Hematopoietic multipotent progenitor cell treated with erythropoietin and hydrocortisone succinate and interleukin-3 and kit ligand, for 17 days (in vitro differentiated cells): Measurements from ENCODE around the gene ELMO1.

ENCODE experiments used
- DNase-seq: peaks from one replicate; pipeline ENCODE4 v3.0.0-alpha.2; 2015; ENCODE audit warnings: low spot score

ELMO1 gene

DNA sequence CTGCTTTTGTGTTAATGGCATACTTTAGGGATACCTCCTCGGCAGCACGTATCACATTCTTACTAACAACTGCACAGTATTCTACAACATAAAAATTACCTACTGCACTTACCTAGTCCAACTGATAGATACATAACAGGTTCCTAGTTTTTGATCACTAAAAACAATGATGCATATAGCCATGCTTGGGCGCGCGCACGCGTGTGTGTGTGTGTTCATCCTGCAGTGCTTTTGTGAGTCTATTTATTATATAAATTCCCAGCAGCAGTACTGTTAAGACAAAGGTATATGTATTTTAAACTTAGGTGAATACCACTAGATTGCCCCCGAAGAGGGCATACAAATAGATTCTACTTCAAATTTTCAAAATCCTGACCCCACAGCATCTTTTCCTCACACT lies 181.4 kb downstream of the ELMO1 start:
- DNase-seq = no peak

DNA sequence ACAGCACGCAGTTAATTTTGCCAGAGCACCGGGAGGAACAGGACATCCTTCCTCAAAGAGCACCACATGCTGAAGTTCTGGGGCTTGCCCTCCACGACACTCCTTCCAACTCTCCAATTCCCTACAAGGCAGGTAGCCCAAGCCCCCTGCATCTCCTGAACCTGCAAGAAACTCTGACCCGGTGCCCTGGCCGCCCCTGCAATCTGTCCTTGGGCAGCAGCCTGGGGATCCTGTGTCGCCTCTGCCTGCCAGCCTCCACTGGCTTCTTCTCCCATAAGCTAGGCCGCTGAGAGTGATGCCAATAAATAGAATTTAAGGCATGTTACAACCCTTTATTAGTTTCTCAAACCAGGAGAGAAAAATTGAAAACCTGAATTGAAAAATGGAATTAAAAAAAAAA lies 182.8 kb downstream of the ELMO1 start:
- DNase-seq = no peak

DNA sequence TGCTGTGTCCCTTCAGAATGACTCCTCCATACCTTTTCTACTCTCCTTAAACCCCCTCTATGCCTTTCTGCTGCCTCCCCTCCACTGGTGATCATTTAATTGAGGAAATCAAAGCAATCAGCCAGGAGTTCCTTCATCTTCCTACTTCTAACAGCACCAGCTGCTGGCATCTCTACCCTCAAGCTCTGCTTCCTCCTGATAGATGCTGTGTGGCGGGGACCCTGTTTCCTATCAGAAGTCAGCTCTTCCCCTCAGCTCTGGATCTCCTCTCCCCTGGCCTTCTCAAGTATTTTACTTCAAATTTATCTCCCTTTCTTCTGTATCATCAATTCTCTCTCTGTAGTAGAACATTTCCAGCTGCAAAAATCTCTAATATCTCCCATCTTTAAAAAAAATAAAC lies 183.7 kb downstream of the ELMO1 start:
- DNase-seq = no peak

DNA sequence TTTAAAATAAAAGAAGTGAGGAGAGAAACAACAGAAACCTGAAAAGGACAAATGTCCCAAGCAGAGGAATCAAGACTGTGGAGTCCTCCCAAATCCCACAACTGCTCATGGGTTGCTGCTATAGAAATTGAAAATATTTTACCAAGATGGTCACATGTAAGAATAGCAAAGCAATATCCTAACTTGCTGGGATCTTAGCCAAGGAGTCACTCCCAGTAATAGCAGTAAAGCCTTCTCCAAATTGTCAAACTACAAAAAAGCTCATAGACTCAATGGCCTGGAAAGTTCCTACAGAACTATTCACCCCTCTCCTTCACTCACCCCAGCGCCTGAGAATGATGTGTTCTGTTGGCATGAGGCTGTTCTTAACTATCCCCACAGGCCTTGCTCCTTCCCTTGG lies 186.5 kb downstream of the ELMO1 start:
- DNase-seq = no peak

DNA sequence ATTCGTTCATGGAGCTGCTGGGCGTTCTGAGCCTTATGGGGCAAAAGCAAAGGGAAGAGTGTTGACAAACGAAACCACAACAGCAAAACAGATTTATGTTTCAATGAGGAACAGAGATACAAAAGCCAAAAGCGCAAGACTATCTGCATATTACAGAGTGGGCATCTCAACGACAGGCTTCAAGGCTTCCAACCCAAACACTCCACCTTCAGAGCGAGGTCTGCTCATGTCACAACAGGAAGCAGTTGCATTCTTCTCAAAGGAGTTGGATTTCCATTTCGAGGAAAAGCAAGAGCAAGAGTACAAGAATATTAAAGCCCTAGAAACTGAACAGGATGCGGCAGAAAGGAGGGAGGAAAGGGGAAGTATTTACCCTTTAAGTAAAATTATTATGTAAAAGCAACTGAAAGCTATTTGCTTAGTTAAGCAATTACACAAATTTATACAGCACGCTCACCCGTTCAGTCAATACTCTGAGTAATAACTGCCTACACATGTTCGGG lies 189.3 kb downstream of the ELMO1 start:
- DNase-seq = no peak

DNA sequence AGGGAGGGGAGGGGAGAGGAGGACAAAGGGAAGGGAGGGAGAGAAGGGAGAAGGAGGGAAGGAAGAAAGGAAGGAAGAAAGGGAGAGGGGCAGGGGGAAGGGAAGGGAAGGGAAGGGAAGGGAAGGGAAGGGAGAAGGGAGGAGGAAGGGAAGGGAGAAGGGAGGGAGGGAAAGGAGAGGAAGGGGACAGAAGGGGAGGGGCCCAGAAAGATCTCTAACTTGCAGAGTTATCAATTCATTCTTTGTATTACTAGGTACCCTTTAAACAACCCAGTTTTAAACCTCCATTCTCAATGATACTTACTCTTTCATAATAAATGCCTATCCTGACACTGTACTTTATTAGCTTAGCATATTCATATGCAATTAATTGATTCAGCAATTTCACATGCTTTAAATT lies 192.0 kb downstream of the ELMO1 start:
- no peak for DNase-seq

DNA sequence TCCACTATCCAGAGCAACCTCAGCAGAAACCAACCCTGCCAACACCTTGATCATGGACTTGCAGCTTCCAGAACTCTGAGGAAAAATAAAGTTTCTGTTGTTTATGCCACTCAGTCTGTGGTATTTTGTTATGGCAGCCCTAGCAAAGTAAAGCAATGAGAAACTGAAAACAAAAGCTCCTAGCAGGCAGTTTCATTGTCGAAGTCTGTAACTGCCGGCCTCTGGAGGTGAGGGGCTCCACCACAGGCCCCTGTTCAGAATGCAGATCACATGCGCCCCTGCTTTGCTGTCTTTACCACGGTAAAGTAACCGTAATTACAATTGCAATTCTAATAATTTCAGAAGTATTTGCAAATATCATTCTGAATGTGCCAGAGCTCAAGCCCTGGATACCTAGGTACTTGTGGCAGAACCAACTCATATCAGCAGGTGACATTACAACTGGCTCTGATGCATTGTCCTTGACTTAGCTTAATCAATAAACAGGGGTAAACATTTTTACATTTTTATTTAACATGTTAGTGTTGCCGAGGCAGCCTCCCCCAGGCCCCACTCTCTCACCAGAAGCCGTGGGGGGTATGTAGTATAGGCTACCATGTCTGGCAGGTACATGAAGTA lies 193.2 kb downstream of the ELMO1 start:
- DNase-seq = no peak

DNA sequence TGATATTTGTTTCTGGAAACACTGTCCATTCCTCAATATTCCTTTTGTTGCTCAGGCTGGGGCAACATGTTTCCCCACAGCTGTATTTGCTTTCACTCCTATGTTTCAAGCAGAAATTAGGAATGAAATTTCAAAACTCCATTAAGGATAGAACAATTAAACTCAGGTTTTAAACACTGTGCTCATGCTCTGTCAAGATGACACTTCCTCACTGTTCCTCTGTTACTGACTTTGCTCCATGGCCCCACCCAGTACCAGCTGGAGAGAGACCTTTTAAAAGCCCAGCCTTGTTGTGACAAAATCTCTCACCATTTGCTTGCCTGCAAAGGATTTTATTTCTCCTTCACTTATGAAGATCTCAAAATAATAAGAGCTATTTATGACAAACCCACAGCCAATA lies 197.4 kb downstream of the ELMO1 start:
- DNase-seq = no peak

DNA sequence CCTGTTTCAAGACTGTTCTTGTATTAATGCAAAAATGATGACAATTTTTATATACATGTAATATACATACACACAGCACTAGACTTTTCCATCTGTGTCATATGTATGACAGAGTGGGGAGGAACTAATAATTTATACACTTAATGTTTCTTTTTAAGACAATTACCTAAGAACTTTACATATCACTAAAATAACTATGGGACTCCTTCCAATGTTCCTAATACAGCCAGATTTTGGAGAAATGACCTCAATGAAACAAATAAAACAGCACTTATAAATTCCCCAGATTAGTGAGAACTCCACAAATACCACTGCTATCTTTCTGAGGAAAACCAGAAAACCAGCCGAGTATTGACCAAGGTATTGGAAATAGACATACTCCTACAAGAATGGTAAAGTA lies 199.4 kb downstream of the ELMO1 start:
- no peak for DNase-seq

DNA sequence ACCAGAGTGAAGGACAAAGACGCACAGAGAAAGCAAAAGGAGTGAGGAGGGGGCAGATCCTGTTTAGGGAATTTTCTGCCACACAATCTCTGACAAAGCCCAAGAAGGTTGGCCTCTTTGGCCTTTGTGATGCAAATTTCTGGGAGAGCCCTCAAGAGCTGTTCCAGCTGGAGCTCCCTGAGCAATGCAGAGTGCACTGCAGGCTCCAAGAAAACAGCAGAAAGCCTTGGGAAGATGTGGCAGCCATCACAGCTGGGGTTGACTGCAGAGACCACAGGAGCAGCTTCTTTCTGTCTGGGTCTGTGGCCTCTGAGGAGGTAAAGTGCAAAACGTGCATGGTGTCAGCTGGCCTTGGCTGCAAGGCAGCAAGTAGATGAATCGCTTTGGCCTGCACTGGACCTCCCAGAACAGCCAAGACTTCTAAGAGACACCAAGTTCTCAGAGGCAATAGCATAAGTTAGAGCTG lies 200.2 kb downstream of the ELMO1 start:
- DNase-seq = no peak

DNA sequence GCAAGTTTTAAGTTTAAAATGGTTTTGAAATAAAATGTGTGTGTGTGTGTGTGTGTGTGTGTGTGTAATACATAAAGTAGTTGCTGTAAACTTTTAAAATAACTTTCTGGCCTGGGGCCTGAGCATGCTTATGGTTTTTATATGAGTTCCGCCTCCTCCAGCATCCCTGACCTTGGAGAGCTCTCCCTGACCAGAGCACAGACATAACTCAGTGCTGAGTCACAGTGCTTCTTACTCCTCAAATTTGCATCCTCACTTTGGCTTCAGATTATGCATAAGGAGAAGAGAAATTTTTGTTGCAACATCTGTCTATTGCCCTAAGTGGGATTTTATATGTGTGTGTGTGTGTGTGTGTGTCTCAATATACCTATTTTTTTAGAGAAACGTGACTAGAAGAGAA lies 200.8 kb downstream of the ELMO1 start:
- no peak for DNase-seq

DNA sequence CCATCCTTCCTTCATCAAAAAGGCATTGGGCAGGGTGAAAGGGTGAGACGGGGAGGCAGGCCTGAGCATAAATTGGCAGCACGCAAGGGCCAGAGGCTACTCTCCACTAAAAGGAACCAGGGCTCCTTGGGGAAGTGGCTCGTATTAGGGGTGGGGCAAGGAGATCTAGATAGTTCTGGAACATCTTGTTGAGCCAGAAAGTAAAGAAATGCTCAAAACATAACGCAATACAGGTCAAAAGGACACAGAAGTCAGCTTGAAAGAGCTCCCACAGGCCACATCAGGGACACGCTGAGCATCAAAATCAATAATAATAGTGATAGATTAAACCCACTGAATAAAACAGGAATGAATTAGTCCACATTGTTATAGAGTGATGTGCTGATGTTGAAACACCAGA lies 203.1 kb downstream of the ELMO1 start:
- DNase-seq = no peak

DNA sequence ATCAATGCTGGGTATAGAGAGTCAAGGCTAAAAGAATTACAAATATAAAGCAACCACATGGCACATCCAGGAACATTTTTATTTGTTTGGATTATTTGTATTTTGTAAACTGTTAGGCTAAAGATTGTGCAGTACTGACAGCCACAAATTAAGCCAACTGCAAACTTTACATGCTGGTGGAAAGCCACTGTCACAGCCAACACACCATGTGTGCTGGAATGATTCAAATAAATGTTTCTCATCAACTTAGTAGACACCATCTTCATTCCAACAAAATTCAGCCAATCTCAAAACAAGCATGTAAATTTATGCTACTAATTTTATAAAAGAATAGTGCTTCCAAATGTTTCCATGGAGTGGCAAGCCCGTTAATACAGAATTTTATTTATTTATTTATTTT lies 211.8 kb downstream of the ELMO1 start:
- no peak for DNase-seq

DNA sequence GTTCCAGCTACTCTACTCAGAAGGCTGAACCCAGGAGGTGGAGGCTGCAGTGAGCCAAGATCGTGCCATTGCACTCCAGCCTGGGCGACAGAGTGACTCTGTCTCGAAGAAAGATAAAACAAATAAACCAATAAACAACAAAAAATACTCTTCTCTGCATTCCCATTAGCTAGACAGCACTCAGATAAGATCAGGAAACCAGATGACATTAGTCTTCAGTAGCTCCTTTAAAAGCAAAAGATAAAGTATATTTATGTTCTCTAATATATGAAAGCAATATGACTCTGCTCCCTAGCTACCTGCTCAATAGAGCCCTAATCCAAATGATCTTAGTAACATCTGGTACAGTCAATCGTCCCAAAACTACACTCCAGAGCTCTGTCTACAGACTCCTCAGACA lies 212.9 kb downstream of the ELMO1 start:
- DNase-seq = no peak

DNA sequence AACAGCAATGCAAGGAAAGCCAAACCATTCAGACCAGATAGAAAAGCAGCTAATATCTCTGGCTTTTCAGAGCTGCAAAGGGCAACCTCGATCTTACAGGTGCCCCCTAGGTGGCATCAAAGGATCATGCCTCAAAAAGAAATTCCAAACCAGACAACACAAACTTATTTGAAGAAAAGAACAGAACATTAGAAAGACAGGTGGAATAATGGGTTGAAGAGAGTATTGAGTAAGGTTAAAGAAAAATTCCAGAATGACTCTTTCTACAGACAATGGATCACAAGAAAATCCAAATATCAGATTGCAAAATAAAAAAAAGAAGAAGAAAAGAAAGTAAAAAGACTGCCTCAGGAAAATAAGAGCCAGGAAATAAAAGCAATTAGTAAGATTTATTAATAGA lies 213.7 kb downstream of the ELMO1 start:
- no peak for DNase-seq

DNA sequence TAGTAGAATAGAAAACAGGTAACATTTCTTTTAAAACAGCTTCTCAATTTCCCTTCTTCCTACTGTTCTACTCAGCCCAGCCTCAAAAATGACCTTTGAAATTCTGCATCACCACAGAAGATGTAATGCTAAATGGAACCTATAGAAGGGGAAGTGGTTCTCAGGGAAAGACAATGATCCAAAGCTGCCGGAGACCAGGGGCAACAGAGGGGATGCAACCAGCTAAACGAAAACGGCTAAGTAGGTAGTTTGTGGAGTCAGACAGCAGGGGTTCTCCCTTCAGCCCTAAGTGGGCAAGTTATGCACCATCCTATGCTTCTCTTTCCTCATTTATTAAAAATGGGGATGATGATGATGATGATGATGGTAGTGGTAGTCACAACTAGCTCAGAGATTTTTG lies 214.3 kb downstream of the ELMO1 start:
- DNase-seq = no peak

DNA sequence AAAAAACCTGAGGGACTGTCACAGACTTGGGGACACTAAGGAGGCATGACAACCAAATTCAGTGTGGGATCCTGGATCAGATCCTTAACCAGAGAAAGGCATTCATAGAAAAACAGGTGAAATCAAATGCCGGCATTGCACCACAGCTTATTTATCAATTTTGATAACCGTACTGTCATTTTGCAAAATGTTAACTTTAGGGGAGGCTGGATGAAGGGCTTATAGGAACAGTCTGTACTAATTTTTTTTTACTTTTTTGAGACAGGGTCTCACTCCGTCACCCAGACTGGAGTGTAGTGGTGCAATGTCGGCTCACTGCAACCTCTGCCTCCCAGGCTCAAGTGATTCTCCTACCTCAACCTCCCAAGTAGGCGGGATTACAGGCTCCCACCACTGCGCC lies 217.1 kb downstream of the ELMO1 start:
- DNase-seq = no peak

DNA sequence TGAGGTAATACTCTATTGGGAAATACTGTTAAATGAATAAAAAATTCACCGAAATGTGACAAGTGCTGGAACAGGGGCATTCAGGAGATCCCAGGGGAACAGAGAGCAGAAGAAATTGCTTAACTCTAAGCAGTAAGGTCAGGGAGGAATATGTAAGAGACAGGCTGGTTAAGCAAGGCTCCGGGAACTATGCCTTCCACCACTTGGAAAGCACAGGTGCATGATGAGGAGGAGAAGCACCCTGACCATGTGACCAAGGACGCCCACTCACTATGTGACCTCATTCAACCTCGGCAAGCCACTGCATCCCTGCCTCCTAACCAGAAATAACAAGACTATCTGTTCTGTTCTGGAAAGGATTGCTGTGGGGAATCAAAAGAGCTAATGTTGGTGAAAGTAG lies 218.4 kb downstream of the ELMO1 start:
- DNase-seq = no peak

DNA sequence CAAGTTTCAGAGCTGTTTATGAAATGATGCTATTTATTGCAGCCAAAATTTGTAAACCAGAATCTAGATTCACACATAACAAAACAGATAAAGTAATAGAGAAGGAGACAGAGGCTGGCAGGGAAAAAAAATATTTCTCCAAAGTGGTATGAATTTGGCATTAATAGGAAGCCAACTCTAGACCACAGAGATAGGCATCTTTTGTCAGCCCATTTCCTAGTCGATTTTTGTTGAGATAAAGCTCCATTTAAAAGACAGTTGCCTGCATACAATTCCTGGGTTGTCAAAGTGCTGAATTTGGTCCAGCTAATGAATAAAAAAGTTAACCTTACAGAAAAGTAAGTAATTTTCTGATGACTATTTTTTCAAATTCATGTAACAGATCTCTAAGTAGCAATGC lies 219.3 kb downstream of the ELMO1 start:
- no peak for DNase-seq

DNA sequence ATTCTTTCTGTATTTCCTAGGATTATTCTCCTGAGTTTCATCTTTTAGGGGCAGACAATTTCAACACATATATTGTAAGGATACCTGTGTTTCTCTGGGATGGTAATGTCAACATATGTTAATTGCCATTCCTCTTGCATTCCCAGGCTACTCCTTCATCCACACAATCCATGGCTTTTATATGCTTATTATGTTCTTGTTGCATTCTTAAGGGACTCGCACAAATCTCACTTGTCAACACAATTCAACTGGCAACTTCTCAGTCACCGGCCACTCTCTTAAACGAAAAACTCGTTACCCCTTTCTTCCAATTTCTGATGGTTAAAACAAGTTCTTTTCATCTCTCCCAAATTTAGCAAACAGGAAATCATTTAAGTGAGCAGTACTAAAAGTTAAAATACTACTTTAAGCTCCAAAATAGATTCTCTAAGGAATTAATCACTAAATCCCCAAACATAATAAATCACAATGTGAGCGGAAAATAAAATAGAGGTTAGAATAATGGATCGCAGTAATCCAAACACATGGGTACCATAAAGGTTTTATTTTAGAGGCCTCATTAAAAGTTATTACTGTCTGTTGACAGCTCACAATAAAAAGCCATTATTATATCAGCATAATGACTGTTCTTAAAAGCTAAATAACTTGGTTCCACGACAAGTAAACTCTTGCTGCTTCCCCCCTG lies 223.2 kb downstream of the ELMO1 start:
- no peak for DNase-seq

DNA sequence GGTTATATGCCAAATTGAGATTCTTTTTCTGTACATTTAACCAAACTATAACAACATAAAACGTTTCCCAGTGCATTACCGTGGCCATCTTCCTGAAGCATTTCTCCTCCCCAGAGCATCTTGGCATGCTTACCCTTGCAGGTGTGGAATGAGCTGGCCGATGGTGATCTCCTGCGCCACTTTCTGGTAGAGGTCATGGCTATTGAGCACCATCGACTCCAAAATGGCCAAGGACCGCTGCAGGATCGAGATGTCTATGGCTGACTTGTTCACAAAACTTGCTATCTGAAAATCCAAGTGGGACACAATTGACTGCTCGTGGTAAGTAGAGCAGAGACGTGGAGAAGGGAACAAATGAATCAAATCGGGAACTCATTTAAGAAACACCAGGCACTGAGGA lies 223.9 kb downstream of the ELMO1 start:
- no peak for DNase-seq

DNA sequence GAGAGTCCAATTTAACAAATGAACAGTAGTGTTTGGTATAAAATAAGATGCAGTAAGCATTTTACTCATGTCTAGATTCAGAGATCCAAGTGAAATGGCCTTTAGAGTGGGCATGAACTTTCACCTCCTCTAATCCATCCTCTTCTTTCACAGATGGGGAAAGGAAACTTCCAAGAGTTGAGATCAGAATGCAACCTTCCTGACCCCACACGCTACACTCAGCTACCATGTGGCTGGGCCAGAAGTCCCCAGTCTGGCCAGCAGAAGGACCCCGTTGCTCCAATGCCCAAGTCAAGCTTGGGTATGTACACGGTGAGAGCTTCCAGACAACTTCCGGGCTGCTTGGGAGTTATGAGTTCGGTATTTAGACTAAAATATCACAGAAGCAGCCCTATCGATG lies 228.0 kb downstream of the ELMO1 start:
- DNase-seq = no peak

DNA sequence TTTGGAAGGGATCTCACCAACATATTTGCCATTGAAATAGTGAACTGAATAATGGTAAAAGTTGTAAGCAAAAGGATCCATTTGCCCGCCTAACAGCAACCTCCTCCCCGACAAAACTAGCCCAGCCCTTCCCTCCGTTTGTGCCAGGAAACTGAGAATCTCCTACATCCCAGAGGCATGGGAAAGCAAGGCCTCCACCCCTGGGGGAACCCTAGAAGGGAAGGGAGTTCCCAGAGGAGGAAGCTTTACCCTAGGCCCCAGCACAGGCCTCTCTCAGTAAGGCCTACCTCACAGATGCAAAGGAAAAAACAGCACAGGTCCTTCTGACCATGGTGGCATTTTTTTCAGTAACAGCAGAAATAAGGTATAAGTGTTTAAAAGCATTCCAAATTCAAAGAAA lies 229.7 kb downstream of the ELMO1 start:
- DNase-seq = no peak

DNA sequence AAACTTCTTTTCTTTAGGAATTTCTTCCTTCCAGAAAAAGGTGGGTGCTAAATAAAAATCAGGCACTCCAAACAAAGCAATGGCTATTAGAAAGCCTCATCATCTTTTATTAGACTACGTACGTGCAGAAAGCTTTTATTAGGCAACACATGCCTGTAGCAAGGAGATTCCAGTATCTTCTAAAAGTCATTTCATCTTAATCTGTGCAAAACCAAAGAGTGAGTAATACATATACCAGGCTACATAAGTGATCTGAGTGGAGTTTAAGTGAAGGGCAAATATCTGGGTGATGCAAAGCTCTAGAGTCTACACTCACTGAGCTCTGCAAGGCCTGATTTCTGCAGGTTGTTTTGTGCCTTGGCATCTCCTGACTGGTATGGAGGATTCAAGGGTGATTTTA lies 231.7 kb downstream of the ELMO1 start:
- no peak for DNase-seq
